GM19328 (cell line): ENCODE measurements around the gene GLOD4.
"Not testable (repeated sequence)": the region's sequence is repeated elsewhere in the genome, so short reads cannot be mapped to it uniquely, and the experiment has no call there.

Source experiments
- ATAC-seq: cut with Tn5 transposase; IDR thresholded peaks from one replicate; pipeline ENCODE4 v1.9.1; 2021; ENCODE audit warnings: mild to moderate bottlenecking, moderate library complexity; ENCODE audit not compliant: unreplicated experiment

The GLOD4 gene

GRCh38 chr17:802901-803881 lies 21.1 kb upstream of the GLOD4 start:
- no peak for ATAC-seq

- ATAC-seq = no peak
These were observed 20.4 kb upstream of the GLOD4 start for GRCh38 chr17:802481-802880.

- ATAC-seq = no peak
These were observed 19.6 kb upstream of the GLOD4 start for GRCh38 chr17:801660-802059.

- ATAC-seq = no peak
These were observed 18.6 kb upstream of the GLOD4 start for GRCh38 chr17:800446-801242.

- no peak for ATAC-seq
These were observed 17.2 kb upstream of the GLOD4 start for GRCh38 chr17:799261-799660.

- ATAC-seq = no peak
These were observed 16.2 kb upstream of the GLOD4 start for GRCh38 chr17:798246-798645.

- ATAC-seq = no peak
These were observed 15.3 kb upstream of the GLOD4 start for GRCh38 chr17:797236-797840.

- ATAC-seq = no peak
These were observed 14.5 kb upstream of the GLOD4 start for GRCh38 chr17:796609-797008.

GRCh38 chr17:795721-796120 lies 13.6 kb upstream of the GLOD4 start:
- no peak for ATAC-seq

GRCh38 chr17:795276-795675 lies 13.2 kb upstream of the GLOD4 start:
- no peak for ATAC-seq

GRCh38 chr17:794876-795275 lies 12.8 kb upstream of the GLOD4 start:
- no peak for ATAC-seq

- no peak for ATAC-seq
These were observed 10.2 kb upstream of the GLOD4 start for GRCh38 chr17:792277-792676.

- ATAC-seq = no peak
These were observed 9.7 kb upstream of the GLOD4 start for GRCh38 chr17:791829-792228.

GRCh38 chr17:790874-791247 lies 8.8 kb upstream of the GLOD4 start:
- not testable (repeated sequence) for ATAC-seq

- ATAC-seq = not testable (repeated sequence)
These were observed 8.1 kb upstream of the GLOD4 start for GRCh38 chr17:789931-790873.

GRCh38 chr17:789160-789840 lies 7.2 kb upstream of the GLOD4 start:
- no peak for ATAC-seq

- ATAC-seq = no peak
These were observed 6.5 kb upstream of the GLOD4 start for GRCh38 chr17:788551-788950.

- no peak for ATAC-seq
These were observed 5.7 kb upstream of the GLOD4 start for GRCh38 chr17:787641-788221.

GRCh38 chr17:785901-786300 lies 3.8 kb upstream of the GLOD4 start:
- not testable (repeated sequence) for ATAC-seq
